Glomerular visceral epithelial cell (primary cell): ENCODE data around the gene SURF4.

Experiments
- DNase-seq: peaks from one replicate; pipeline ENCODE4 v3.0.0-alpha.2; 2016; ENCODE audit errors: extremely low spot score

SURF4 gene

GRCh38 chr9:133374612-133375115 is 1.2 kb downstream of the SURF4 start:
- DNase-seq = peak; percentile 35

- no peak for DNase-seq
Observed at GRCh38 chr9:133372144-133372543, 3.7 kb downstream of the SURF4 start.

GRCh38 chr9:133371261-133371711 is 4.6 kb downstream of the SURF4 start:
- no peak for DNase-seq

GRCh38 chr9:133370685-133371084 is 5.2 kb downstream of the SURF4 start:
- DNase-seq = no peak

- no peak for DNase-seq
Observed at GRCh38 chr9:133369933-133370332, 5.9 kb downstream of the SURF4 start.

GRCh38 chr9:133369422-133369821 is 6.4 kb downstream of the SURF4 start:
- no peak for DNase-seq

- DNase-seq = no peak
Observed at GRCh38 chr9:133368249-133368881, 7.5 kb downstream of the SURF4 start.

- no peak for DNase-seq
Observed at GRCh38 chr9:133367778-133368177, 8.1 kb downstream of the SURF4 start.

GRCh38 chr9:133367221-133367620 is 8.6 kb downstream of the SURF4 start:
- no peak for DNase-seq

GRCh38 chr9:133366435-133366834 is 9.4 kb downstream of the SURF4 start:
- no peak for DNase-seq

GRCh38 chr9:133362359-133363044 is 13.4 kb downstream of the SURF4 start:
- DNase-seq = no peak

- no peak for DNase-seq
Observed at GRCh38 chr9:133361507-133362092, 14.3 kb downstream of the SURF4 start.

GRCh38 chr9:133360400-133361393 is 15.2 kb downstream of the SURF4 start:
- DNase-seq = no peak

GRCh38 chr9:133359399-133360175 is 16.3 kb downstream of the SURF4 start:
- no peak for DNase-seq

- DNase-seq = no peak
Observed at GRCh38 chr9:133357656-133358055, 18.2 kb downstream of the SURF4 start.

- peak; percentile 82 for DNase-seq
Observed at GRCh38 chr9:133356391-133357091, 19.3 kb downstream of the SURF4 start, which contains the start of the genes SURF1 and SURF2. Gene SURF1 (minus strand): TSS chr9:133356487. CDS start chr9:133356453, 34 bp downstream. Gene SURF2 (plus strand): TSS chr9:133356550. CDS start chr9:133356593, 43 bp downstream.

GRCh38 chr9:133355881-133356357 is 19.9 kb downstream of the SURF4 start:
- no peak for DNase-seq

- DNase-seq = no peak
Observed at GRCh38 chr9:133354766-133355165, 21.1 kb downstream of the SURF4 start.

GRCh38 chr9:133353548-133353947 is 22.3 kb downstream of the SURF4 start:
- DNase-seq = no peak
